ENCODE results near the gene STX11.

STX11 gene

DNA sequence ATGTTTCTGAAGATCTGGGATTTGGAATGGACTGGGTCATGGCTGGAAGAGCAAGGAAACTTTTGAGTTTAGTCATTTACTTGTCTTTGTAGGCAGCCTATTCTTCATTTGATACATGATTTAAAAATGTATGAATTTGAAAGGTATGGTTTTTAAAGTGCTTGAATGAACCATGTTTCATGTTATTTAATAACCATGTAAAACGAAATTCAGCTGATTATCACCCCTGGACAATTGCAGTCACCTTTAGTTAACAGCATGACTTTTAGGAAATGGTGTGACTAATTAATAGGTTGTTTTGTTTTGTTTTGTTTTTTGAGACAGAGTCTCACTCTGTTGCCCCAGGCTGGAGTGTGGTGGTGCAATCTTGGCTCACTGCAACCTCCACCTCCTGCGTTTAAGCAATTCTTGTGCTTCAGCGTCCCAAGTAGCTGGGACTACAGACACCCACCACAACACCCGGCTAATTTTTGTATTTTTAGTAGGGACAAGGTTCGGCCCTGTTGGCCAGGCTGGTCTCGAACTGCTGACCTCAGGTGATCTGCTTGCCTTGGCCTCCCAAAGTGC, 2.1 kb downstream of the STX11 start:
- ChIA-PET POLR2A (no interaction called here), CTCF (no interaction called here)
- DNase-seq (ENCODE audit: extremely low spot score): no peak
- no peak for TF ChIP-seq FOXK2 (IDR thresholded peaks at IDR 0.05)
- TF ChIP-seq LEF1 (IDR thresholded peaks at IDR 0.05; ENCODE audit: borderline replicate concordance): no peak
- TF ChIP-seq ZNF384 (IDR thresholded peaks at IDR 0.05): no peak
- TF ChIP-seq SP1 (IDR thresholded peaks at IDR 0.05): no peak
- TF ChIP-seq ELF4 (IDR thresholded peaks at IDR 0.05): no peak
- TF ChIP-seq FOXA1 (IDR thresholded peaks at IDR 0.05): no peak
- no peak for TF ChIP-seq FOXM1 (IDR thresholded peaks at IDR 0.05; ENCODE audit: borderline replicate concordance)
- no peak for TF ChIP-seq HDGF (IDR thresholded peaks at IDR 0.05; ENCODE audit: borderline replicate concordance)
- no peak for TF ChIP-seq ARNT (IDR thresholded peaks at IDR 0.05)
- no peak for TF ChIP-seq BHLHE40 (IDR thresholded peaks at IDR 0.05; ENCODE audit: borderline replicate concordance)
- TF ChIP-seq SUZ12 (IDR thresholded peaks at IDR 0.05): no peak
- no peak for TF ChIP-seq NFRKB (IDR thresholded peaks at IDR 0.05)

- DNase-seq (ENCODE audit: extremely low spot score): no peak
- POLR2A ChIA-PET: no interaction called here
- no peak for TF ChIP-seq L3MBTL2 (conservative IDR thresholded peaks at IDR 0.05)
- TF ChIP-seq NFRKB (IDR thresholded peaks at IDR 0.05): no peak
Observed at GRCh38 chr6:144153260-144153659, 2.9 kb downstream of the STX11 start.

DNA sequence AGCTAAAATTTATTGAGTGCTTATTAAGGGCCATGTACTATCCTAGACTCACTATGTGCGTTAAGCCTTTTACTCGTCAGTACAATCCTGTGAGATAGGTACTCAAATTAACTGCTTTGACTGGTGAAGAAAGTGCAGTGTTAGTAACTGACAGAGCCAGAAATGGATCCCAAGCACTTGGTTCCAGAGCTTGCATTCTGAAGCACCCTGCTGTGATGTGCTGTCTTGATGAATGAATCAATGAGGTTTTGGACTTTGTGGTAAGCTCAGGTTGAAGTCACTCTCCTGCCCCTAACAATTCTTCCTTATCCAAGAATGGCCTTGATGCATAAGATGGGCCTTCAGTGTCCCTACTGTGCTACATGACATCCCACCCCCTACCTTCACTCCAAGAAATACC, 3.7 kb downstream of the STX11 start:
- POLR2A ChIA-PET: no interaction called here
- TF ChIP-seq PKNOX1 (IDR thresholded peaks at IDR 0.05) (no peak), ARNT (IDR thresholded peaks at IDR 0.05) (no peak), HDGF (IDR thresholded peaks at IDR 0.05; ENCODE audit: borderline replicate concordance) (no peak), ZNF384 (IDR thresholded peaks at IDR 0.05) (no peak), FOXA1 (IDR thresholded peaks at IDR 0.05) (no peak), FOXK2 (IDR thresholded peaks at IDR 0.05) (no peak), ELF4 (IDR thresholded peaks at IDR 0.05) (no peak), CTBP1 (IDR thresholded peaks at IDR 0.05; ENCODE audit: borderline replicate concordance) (no peak), BHLHE40 (IDR thresholded peaks at IDR 0.05; ENCODE audit: borderline replicate concordance) (no peak), TARDBP (IDR thresholded peaks at IDR 0.05) (no peak), NFRKB (IDR thresholded peaks at IDR 0.05) (no peak), SUZ12 (IDR thresholded peaks at IDR 0.05) (no peak), LEF1 (IDR thresholded peaks at IDR 0.05; ENCODE audit: borderline replicate concordance) (no peak), FOXM1 (IDR thresholded peaks at IDR 0.05; ENCODE audit: borderline replicate concordance) (no peak), SP1 (IDR thresholded peaks at IDR 0.05) (no peak), L3MBTL2 (conservative IDR thresholded peaks at IDR 0.05) (no peak)
- CTCF ChIA-PET: no interaction called here
- DNase-seq (ENCODE audit: extremely low spot score): no peak

More at GRCh38 chr6:144153260-144153659, 2.9 kb downstream of the STX11 start:
- CTCF ChIA-PET: no interaction called here

GRCh38 chr6:144155529-144155928, 5.2 kb downstream of the STX11 start:
- POLR2A ChIA-PET: no interaction called here
- CTCF ChIA-PET: no interaction called here
- DNase-seq (ENCODE audit: extremely low spot score): no peak

GRCh38 chr6:144156338-144156737, 6.0 kb downstream of the STX11 start:
- POLR2A ChIA-PET: no interaction called here
- no peak for TF ChIP-seq CTBP1 (IDR thresholded peaks at IDR 0.05; ENCODE audit: borderline replicate concordance)
- no peak for TF ChIP-seq LEF1 (IDR thresholded peaks at IDR 0.05; ENCODE audit: borderline replicate concordance)
- no peak for TF ChIP-seq L3MBTL2 (conservative IDR thresholded peaks at IDR 0.05)
- no peak for TF ChIP-seq FOXM1 (IDR thresholded peaks at IDR 0.05; ENCODE audit: borderline replicate concordance)
- no peak for TF ChIP-seq SP1 (IDR thresholded peaks at IDR 0.05)
- no peak for TF ChIP-seq NFRKB (IDR thresholded peaks at IDR 0.05)
- no peak for TF ChIP-seq PKNOX1 (IDR thresholded peaks at IDR 0.05)
- TF ChIP-seq BHLHE40 (IDR thresholded peaks at IDR 0.05; ENCODE audit: borderline replicate concordance): no peak
- TF ChIP-seq SUZ12 (IDR thresholded peaks at IDR 0.05): no peak
- no peak for TF ChIP-seq FOXK2 (IDR thresholded peaks at IDR 0.05)
- TF ChIP-seq FOXA1 (IDR thresholded peaks at IDR 0.05): no peak
- no peak for TF ChIP-seq ZNF384 (IDR thresholded peaks at IDR 0.05)
- TF ChIP-seq ELF4 (IDR thresholded peaks at IDR 0.05): no peak
- TF ChIP-seq TARDBP (IDR thresholded peaks at IDR 0.05): no peak
- no peak for TF ChIP-seq HDGF (IDR thresholded peaks at IDR 0.05; ENCODE audit: borderline replicate concordance)
- TF ChIP-seq ARNT (IDR thresholded peaks at IDR 0.05): no peak
- CTCF ChIA-PET: no interaction called here
- DNase-seq (ENCODE audit: extremely low spot score): no peak

More at GRCh38 chr6:144155529-144155928, 5.2 kb downstream of the STX11 start:
- TF ChIP-seq ZNF384 (IDR thresholded peaks at IDR 0.05) (no peak), TARDBP (IDR thresholded peaks at IDR 0.05) (no peak), NFRKB (IDR thresholded peaks at IDR 0.05) (no peak), ARNT (IDR thresholded peaks at IDR 0.05) (no peak), FOXM1 (IDR thresholded peaks at IDR 0.05; ENCODE audit: borderline replicate concordance) (no peak), FOXK2 (IDR thresholded peaks at IDR 0.05) (no peak), LEF1 (IDR thresholded peaks at IDR 0.05; ENCODE audit: borderline replicate concordance) (no peak), PKNOX1 (IDR thresholded peaks at IDR 0.05) (no peak), CTBP1 (IDR thresholded peaks at IDR 0.05; ENCODE audit: borderline replicate concordance) (no peak), ELF4 (IDR thresholded peaks at IDR 0.05) (no peak), L3MBTL2 (conservative IDR thresholded peaks at IDR 0.05) (no peak), BHLHE40 (IDR thresholded peaks at IDR 0.05; ENCODE audit: borderline replicate concordance) (no peak)

- no peak for DNase-seq (ENCODE audit: extremely low spot score)
- no peak for TF ChIP-seq CTBP1 (IDR thresholded peaks at IDR 0.05; ENCODE audit: borderline replicate concordance)
- no peak for TF ChIP-seq ZNF384 (IDR thresholded peaks at IDR 0.05)
- TF ChIP-seq BHLHE40 (IDR thresholded peaks at IDR 0.05; ENCODE audit: borderline replicate concordance): no peak
- no peak for TF ChIP-seq PKNOX1 (IDR thresholded peaks at IDR 0.05)
- no peak for TF ChIP-seq SUZ12 (IDR thresholded peaks at IDR 0.05)
- no peak for TF ChIP-seq ARNT (IDR thresholded peaks at IDR 0.05)
- no peak for TF ChIP-seq HDGF (IDR thresholded peaks at IDR 0.05; ENCODE audit: borderline replicate concordance)
- no peak for TF ChIP-seq FOXA1 (IDR thresholded peaks at IDR 0.05)
- no peak for TF ChIP-seq FOXM1 (IDR thresholded peaks at IDR 0.05; ENCODE audit: borderline replicate concordance)
- TF ChIP-seq LEF1 (IDR thresholded peaks at IDR 0.05; ENCODE audit: borderline replicate concordance): no peak
- TF ChIP-seq TARDBP (IDR thresholded peaks at IDR 0.05): no peak
- no peak for TF ChIP-seq FOXK2 (IDR thresholded peaks at IDR 0.05)
- TF ChIP-seq SP1 (IDR thresholded peaks at IDR 0.05): no peak
- TF ChIP-seq L3MBTL2 (conservative IDR thresholded peaks at IDR 0.05): no peak
- TF ChIP-seq ELF4 (IDR thresholded peaks at IDR 0.05): no peak
- no peak for TF ChIP-seq NFRKB (IDR thresholded peaks at IDR 0.05)
- CTCF ChIA-PET: interaction anchor here (0.6 kb wide), 1 partner anchor 1110 kb away, joined by 3 read pairs; no protein-coding TSS in a partner anchor
- POLR2A ChIA-PET: no interaction called here
Observed at GRCh38 chr6:144156991-144157390, 6.7 kb downstream of the STX11 start.

Data from HEK293T (cell line).